Measurements from ENCODE around the gene ATP5PO.
"Not testable (repeated sequence)": the region's sequence is repeated elsewhere in the genome, so short reads cannot be mapped to it uniquely, and the experiment has no call there.

Gene ATP5PO

DNA sequence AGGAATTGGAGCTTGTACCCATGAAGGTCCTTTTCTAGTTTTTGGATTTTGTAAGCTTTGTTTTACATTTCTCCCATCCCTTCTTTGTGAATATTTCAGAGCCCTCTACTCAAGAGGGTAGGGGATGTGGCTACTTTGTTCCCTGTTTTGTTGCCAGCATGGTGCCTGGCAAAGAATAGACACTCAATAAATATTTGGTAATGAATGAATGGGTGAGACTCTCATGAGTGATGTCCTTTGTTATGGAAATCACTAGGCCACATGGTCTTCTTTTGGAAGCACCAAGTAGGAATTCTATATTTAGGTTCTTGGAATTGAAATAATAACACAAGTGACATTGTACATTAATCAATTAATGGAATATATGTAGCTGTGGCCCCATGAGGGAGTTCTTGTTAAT is 26.8 kb upstream of the ATP5PO start:
- no peak for DNase-seq (ENCODE audit: low read depth in 4 of 4, low spot score in 1 of 4)

- DNase-seq (ENCODE audit: low read depth in 4 of 4, low spot score in 1 of 4): no peak
Measured at GRCh38 chr21:33940881-33941245, 25.3 kb upstream of the ATP5PO start.

- no peak for DNase-seq (ENCODE audit: low read depth in 4 of 4, low spot score in 1 of 4)
Measured at GRCh38 chr21:33940164-33940880, 24.7 kb upstream of the ATP5PO start.

DNA sequence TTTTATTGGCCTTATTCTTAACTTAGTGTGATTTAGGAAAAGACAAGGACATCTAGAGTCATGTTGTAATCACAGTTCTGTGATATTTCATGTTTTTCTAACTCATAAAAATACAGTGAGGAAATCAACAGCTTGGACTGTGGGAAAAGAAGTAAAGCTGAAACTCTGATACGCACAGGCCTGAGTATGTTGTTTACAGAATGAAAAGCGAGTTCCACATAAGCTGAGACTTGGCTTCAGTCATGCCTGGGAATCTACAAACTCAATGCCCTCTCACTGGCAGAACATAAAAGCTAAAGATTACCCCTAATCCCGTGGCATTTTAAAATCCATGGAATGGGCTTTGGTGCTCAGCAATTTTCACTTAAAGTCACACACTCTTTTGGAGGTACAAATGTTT is 23.6 kb upstream of the ATP5PO start:
- DNase-seq (ENCODE audit: low read depth in 4 of 4, low spot score in 1 of 4): no peak

DNA sequence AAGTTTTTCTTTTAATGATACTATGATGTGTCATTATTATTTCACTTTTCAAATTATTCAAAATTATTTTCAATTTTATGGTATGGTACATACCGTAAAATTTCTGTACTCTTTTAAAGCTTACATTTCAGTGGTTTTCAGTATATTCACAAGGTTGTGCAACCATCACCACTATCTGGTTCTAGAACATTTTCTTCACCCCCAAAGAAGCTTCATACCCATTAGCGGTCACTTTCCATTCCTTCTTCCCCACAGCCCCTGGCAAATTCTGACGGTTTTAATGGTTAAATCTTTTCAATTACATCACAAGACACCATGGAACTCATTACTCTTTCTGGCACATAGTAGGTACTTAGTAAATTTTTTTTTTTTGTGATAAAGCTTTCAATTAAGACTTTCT is 22.8 kb upstream of the ATP5PO start:
- DNase-seq (ENCODE audit: low read depth in 4 of 4, low spot score in 1 of 4): no peak

- DNase-seq (ENCODE audit: low read depth in 4 of 4, low spot score in 1 of 4): no peak
Measured at GRCh38 chr21:33937931-33938339, 22.3 kb upstream of the ATP5PO start.

- DNase-seq (ENCODE audit: low read depth in 4 of 4, low spot score in 1 of 4): no peak
Measured at GRCh38 chr21:33937146-33937545, 21.5 kb upstream of the ATP5PO start.

GRCh38 chr21:33936301-33937038 is 20.9 kb upstream of the ATP5PO start:
- DNase-seq (ENCODE audit: low read depth in 4 of 4, low spot score in 1 of 4): no peak

- DNase-seq (ENCODE audit: low read depth in 4 of 4, low spot score in 1 of 4): no peak
Measured at GRCh38 chr21:33932731-33933130, 17.1 kb upstream of the ATP5PO start.

DNA sequence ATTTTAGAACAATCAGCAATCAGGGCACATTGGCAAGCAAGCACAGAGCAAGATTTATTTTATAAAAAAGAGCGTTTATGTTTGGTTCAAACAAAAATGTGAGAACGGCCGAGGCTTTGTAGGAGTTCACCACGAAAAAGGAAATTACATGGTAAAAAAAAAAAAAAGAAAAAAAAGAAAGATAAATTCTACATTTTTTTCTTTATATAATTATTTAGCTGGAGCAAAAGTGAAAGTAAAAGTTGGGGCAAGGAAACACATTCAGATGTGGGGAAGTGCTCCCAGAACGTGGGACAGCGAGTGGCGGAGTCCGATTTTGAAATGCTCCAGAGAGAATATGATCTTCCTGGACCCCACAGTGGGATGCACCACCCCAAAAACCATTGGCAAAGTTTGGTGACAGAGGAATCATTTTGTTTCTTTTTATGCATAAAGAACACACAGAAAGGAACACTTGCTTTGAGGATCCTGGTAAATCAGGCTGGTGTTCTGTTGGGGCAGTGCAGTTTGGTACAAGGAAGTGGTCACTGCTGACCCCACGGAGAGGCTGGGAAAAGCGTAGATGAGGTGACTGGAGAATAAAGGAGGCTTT is 16.3 kb upstream of the ATP5PO start:
- no peak for DNase-seq (ENCODE audit: low read depth in 4 of 4, low spot score in 1 of 4)

DNA sequence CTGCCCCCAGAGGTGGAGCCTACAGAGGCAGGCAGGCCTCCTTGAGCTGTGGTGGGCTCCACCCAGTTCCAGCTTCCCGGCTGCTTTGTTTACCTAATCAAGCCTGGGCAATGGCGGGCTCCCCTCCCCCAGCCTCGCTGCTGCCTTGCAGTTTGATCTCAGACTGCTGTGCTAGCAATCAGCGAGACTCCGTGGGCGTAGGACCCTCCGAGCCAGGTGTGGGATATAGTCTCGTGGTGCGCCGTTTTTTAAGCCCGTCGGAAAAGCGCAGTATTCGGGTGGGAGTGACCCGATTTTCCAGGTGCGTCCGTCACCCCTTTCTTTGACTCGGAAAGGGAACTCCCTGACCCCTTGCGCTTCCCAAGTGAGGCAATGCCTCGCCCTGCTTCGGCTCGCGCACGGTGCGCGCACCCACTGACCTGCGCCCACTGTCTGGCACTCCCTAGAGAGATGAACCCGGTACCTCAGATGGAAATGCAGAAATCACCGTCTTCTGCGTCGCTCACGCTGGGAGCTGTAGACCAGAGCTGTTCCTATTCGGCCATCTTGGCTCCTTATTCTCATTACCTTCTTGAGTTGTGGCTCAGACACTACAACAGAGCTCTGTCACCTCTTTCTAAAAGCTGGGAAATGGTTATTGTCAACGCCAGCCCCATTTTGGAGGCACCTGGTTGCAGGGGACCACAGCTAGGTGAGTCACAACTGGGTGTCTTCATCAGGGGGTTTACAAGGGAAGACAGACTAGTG is 15.6 kb upstream of the ATP5PO start:
- DNase-seq (ENCODE audit: low read depth in 4 of 4, low spot score in 1 of 4): not testable (repeated sequence)

DNA sequence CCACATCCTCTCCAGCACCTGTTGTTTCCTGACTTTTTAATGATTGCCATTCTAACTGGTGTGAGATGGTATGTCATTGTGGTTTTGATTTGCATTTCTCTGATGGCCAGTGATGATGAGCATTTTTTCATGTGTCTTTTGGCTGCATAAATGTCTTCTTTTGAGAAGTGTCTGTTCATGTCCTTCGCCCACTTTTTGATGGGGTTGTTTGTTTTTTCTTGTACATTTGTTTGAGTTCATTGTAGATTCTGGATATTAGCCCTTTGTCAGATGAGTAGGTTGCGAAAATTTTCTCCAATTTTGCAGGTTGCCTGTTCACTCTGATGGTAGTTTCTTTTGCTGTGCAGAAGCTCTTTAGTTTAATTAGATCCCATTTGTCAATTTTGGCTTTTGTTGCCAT is 10.6 kb upstream of the ATP5PO start:
- DNase-seq (ENCODE audit: low read depth in 4 of 4, low spot score in 1 of 4): not testable (repeated sequence)

DNA sequence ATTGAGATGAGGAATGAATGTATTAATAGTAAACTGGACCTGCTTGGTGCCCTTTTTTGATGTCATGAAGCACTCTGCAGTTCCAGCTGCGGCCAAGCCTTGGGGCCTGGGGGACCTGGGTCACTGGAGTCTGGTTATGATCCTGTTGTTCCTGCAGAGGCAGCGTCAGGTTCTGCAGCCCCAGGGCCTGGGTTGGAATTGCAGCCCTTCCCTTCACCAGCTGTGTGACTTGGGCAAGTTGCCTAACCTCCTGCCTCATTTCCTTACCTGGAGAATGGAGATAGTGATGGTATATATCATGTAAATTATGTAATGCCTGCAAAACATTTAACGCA is 9.1 kb upstream of the ATP5PO start:
- DNase-seq (ENCODE audit: low read depth in 4 of 4, low spot score in 1 of 4): no peak

DNA sequence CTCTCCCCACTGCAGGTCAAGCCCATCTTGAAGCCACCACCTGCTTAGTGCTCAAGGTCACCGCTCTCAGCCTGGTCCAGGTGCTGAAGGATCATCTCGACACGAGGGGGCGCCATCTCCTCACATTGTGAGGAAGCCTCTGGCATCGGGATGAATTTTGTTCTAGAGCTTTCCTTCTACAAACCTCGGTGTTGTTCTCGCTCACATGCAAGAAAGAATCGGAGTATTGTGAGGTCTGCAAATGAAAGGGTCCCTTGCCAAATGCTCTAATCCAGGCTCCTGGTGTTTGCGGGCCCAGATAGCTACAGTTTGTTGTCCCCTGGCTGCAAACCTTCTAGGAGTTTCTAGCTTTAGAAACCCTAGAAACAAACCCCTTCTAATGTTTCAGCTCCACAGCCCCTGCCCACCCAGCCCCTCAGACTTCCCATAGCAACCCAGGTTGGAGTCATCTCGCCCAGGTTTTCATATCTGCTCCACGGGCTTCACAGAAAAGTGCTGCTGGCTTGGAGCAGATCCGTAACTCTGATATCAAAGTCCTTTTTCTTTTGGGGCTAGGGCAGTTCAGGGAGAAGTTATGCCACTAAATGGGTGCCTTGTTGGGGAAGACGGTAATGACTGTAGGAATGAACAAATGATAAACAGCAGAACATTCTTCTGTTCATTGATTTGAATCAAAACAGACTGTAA is 8.6 kb upstream of the ATP5PO start:
- DNase-seq (ENCODE audit: low read depth in 4 of 4, low spot score in 1 of 4): peak; percentile 81 to 93 (median 89)

DNA sequence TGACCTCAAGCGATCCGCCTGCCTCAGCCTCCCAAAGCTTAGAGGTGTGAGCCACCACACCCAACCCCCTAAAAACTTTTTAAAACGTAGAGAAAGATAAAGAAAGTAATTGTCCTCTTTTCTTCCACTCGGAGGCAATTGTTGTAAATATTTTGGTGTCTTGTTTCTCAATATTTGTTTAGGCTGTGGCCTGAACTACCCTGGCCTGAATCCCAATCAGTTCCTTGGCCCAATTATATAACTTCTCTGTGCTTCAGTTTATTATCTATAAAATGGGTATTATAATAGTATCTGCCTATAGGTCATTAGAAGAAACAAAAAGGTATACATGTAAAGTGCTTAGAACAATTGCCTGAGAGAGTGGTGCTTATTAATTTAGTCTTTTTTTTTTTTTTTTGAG is 1.8 kb upstream of the ATP5PO start:
- no peak for DNase-seq (ENCODE audit: low read depth in 4 of 4, low spot score in 1 of 4)

GRCh38 chr21:33916200-33916567 is 580 bp upstream of the ATP5PO start:
- no peak for DNase-seq (ENCODE audit: low read depth in 4 of 4, low spot score in 1 of 4)

GRCh38 chr21:33914188-33914587 is 1.4 kb downstream of the ATP5PO start:
- DNase-seq (ENCODE audit: low read depth in 4 of 4, low spot score in 1 of 4): no peak

DNA sequence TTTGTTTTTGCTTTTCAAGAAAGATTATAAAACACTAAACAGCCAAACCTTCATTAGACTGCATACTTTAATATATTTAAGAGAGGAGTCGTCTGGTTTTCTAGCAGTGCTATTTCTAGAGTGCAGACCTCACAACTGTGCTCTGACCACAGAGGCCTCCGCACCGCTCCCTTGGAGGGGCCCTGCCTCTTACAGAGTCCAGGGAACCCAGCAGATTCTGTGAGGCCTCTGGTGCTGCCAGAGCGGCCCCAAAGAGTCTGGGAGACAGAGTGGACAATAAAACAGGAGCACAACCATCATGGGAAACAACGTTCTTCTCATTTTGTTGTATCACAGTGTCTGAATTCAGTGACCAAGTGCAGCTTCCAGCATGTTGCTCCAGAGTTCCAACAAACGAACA is 5.8 kb downstream of the ATP5PO start:
- DNase-seq (ENCODE audit: low read depth in 4 of 4, low spot score in 1 of 4): no peak

DNA sequence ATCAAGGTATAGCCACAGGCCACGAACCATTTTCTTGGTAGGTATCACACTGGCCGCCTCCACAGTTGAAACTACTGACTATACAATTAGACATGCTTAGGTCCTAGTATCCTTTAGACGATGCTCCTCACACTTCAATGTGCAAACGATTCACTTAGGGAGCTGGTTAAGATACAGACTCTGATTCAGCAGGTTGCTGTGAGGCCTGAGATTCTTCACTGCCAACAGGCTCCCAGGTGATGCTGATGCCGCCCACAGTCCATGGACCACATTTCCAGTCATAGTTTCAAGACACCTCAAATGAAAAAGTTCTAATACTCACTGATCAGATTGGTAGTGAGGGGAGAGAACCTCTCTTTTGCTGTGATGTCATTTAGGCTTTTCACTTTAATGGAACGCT is 6.8 kb downstream of the ATP5PO start:
- no peak for DNase-seq (ENCODE audit: low read depth in 4 of 4, low spot score in 1 of 4)

DNA sequence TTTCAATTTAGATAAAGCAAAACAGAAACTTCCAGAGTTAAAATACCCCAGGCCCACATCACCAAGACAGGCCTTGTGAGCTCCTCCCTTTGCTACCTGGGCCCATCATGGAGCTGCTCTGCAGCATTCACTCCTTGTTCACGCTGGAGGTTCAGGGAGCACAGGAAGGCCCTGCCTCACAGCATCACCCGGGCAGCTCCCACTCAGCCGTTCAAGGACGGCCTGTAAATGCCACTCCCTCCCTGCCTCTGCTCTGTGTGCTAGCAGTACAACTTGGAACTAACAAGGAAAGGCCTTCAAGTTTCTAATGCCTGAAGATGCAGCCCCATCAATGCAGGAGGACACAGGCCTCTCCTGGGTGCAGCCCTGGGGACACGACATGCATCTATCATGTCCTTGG is 11.6 kb downstream of the ATP5PO start:
- DNase-seq (ENCODE audit: low read depth in 4 of 4, low spot score in 1 of 4): no peak

DNA sequence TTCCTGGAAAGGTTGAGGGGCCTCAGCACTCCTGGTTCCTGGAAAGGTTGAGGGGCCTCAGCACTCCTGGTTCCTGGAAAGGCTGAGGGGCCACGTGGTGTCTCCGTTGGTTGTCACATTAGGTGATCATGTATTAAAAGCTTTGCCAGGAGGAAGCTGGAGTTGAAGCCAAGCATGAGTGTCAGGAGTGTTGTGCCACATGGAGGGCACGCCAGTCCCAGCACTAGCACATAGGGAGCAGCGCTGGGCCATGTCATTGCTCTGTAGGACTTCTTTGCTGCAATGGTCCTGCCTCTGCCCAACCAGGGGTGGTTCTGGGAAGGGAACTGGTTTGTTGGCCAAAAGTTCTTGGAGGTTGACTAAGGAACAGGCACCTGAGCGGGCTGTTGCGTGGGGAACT is 13.3 kb downstream of the ATP5PO start:
- DNase-seq (ENCODE audit: low read depth in 4 of 4, low spot score in 1 of 4): no peak
